Large intestine (tissue), 3 donors: ENCODE data around the gene NR4A2. TPM values are rescaled to one million over a fixed set of nuclear protein-coding genes. Genes with fewer than 3 reads are reported as not detected.

Experiments used
- DNase-seq, 2 donors: peaks; one replicate each; pipeline versions ENCODE4 v3.0.0 to v3.0.0-alpha.2; 2013
- H3K27ac ChIP-seq: one replicate; pipeline ENCODE4 v1.5.1; 2013; ENCODE audit warnings: low read length
- H3K27me3 ChIP-seq: 2 replicates; pipeline ENCODE4 v1.6.1; 2013; ENCODE audit warnings: low read length; ENCODE audit not compliant: control insufficient read depth, insufficient read depth
- H3K36me3 ChIP-seq: 2 replicates; pipeline ENCODE4 v1.6.1; 2013; ENCODE audit warnings: low read length; ENCODE audit not compliant: control insufficient read depth, insufficient read depth
- H3K4me1 ChIP-seq: one replicate; pipeline ENCODE4 v1.6.1; 2013; ENCODE audit warnings: low read length; ENCODE audit not compliant: control insufficient read depth, insufficient read depth
- H3K4me3 ChIP-seq: one replicate; pipeline ENCODE4 v1.5.1; 2013; ENCODE audit warnings: low read length
- H3K9me3 ChIP-seq: one replicate; pipeline ENCODE4 v1.6.1; 2013; ENCODE audit warnings: mild to moderate bottlenecking, low read depth, low read length, moderate library complexity; ENCODE audit not compliant: control insufficient read depth
- WGBS: methylation state at CpG from one replicate; pipeline ENCODE4 v1.1.5; 2013; ENCODE audit warnings: low lambda C conversion rate; ENCODE audit not compliant: insufficient coverage; 5-methylcytosine and 5-hydroxymethylcytosine counted together
- polyA plus RNA-seq: library from polyadenylated mRNA; unstranded; fragments of 120-200 nt; gene quantifications from one replicate; pipeline ENCODE4 v1.2.1, GENCODE V29; 2013

The NR4A2 gene
- polyA plus RNA-seq, 1 donor, result 3.4 TPM

- Histone ChIP-seq H3K27me3 (peaks cover 86% of the 10 kb centered on the region), H3K9me3 (peaks cover 3% of the 10 kb centered on the region), H3K27ac (no peak overlapping the region), H3K36me3 (no peaks in the 10 kb centered on the region), H3K4me1 (peaks cover 28% of the 10 kb centered on the region), H3K4me3 (no peak overlapping the region)
- WGBS, result no CpG with 5 or more reads among the region's 31 CpGs
- peak in 1 of 2 donors; percentile 57 for DNase-seq
Measured at GRCh38 chr2:156321243-156321904, 11.1 kb downstream of the NR4A2 start.

GRCh38 chr2:156320486-156321098 lies 11.9 kb downstream of the NR4A2 start:
- Histone ChIP-seq H3K36me3 (no peaks in the 10 kb centered on the region), H3K27me3 (peaks cover 79% of the 10 kb centered on the region), H3K4me1 (peaks cover 28% of the 10 kb centered on the region), H3K9me3 (peaks cover 3% of the 10 kb centered on the region), H3K27ac (no peak overlapping the region), H3K4me3 (peak overlapping the region; percentile 22)
- no peak for DNase-seq
- 10% methylated on average over 2 of the region's 31 CpGs for WGBS

- peak; percentile 62 to 85 for DNase-seq
- no peak overlapping the region for H3K27ac ChIP-seq
Measured at GRCh38 chr2:156319811-156320485, 12.6 kb downstream of the NR4A2 start.

GRCh38 chr2:156317631-156318030 lies 14.9 kb downstream of the NR4A2 start:
- Histone ChIP-seq H3K27me3 (peaks cover 66% of the 10 kb centered on the region), H3K4me1 (peaks cover 24% of the 10 kb centered on the region), H3K9me3 (peaks cover 1% of the 10 kb centered on the region), H3K36me3 (no peaks in the 10 kb centered on the region), H3K27ac (no peak overlapping the region), H3K4me3 (no peak overlapping the region)
- no peak for DNase-seq
- no CpG with 5 or more reads among the region's 3 CpGs for WGBS

More at GRCh38 chr2:156319811-156320485, 12.6 kb downstream of the NR4A2 start:
- Histone ChIP-seq H3K4me1 (peaks cover 28% of the 10 kb centered on the region), H3K36me3 (no peaks in the 10 kb centered on the region), H3K9me3 (peaks cover 3% of the 10 kb centered on the region), H3K4me3 (peak overlapping the region; percentile 22), H3K27me3 (peaks cover 74% of the 10 kb centered on the region)
- no CpG with 5 or more reads among the region's 47 CpGs for WGBS

GRCh38 chr2:156311976-156312375 lies 20.5 kb downstream of the NR4A2 start:
- DNase-seq, result no peak
- 86% methylated on average over 1 of the region's 2 CpGs for WGBS
- Histone ChIP-seq H3K27me3 (peaks cover 16% of the 10 kb centered on the region), H3K4me3 (no peak overlapping the region), H3K27ac (no peak overlapping the region), H3K9me3 (no peaks in the 10 kb centered on the region), H3K4me1 (no peaks in the 10 kb centered on the region), H3K36me3 (no peaks in the 10 kb centered on the region)

- H3K36me3 ChIP-seq, result no peaks in the 10 kb centered on the region
- H3K4me3 ChIP-seq, result no peak overlapping the region
- peaks cover 16% of the 10 kb centered on the region for H3K27me3 ChIP-seq
- no peaks in the 10 kb centered on the region for H3K9me3 ChIP-seq
- no peak overlapping the region for H3K27ac ChIP-seq
- no peaks in the 10 kb centered on the region for H3K4me1 ChIP-seq
- DNase-seq, result no peak
Measured at GRCh38 chr2:156310773-156311172, 21.7 kb downstream of the NR4A2 start.

GRCh38 chr2:156309917-156310316 lies 22.6 kb downstream of the NR4A2 start:
- 80% methylated on average over 1 of the region's 1 CpG for WGBS
- Histone ChIP-seq H3K4me1 (no peaks in the 10 kb centered on the region), H3K4me3 (no peak overlapping the region), H3K9me3 (no peaks in the 10 kb centered on the region), H3K27ac (no peak overlapping the region), H3K27me3 (peaks cover 13% of the 10 kb centered on the region), H3K36me3 (no peaks in the 10 kb centered on the region)
- no peak for DNase-seq

- DNase-seq, result no peak
- Histone ChIP-seq H3K9me3 (no peaks in the 10 kb centered on the region), H3K4me3 (no peak overlapping the region), H3K4me1 (no peaks in the 10 kb centered on the region), H3K36me3 (no peaks in the 10 kb centered on the region), H3K27ac (no peak overlapping the region), H3K27me3 (peaks cover 9% of the 10 kb centered on the region)
Measured at GRCh38 chr2:156309167-156309566, 23.4 kb downstream of the NR4A2 start.

GRCh38 chr2:156306821-156307220 lies 25.7 kb downstream of the NR4A2 start:
- no peak for DNase-seq
- no peaks in the 10 kb centered on the region for H3K4me1 ChIP-seq
- no peaks in the 10 kb centered on the region for H3K36me3 ChIP-seq
- no peak overlapping the region for H3K4me3 ChIP-seq
- no peaks in the 10 kb centered on the region for H3K27me3 ChIP-seq
- H3K27ac ChIP-seq, result no peak overlapping the region
- WGBS, result 100% methylated on average over 1 of the region's 1 CpG
- H3K9me3 ChIP-seq, result no peaks in the 10 kb centered on the region

GRCh38 chr2:156305121-156305520 lies 27.4 kb downstream of the NR4A2 start:
- Histone ChIP-seq H3K27ac (no peak overlapping the region), H3K9me3 (no peaks in the 10 kb centered on the region), H3K27me3 (no peaks in the 10 kb centered on the region), H3K36me3 (no peaks in the 10 kb centered on the region), H3K4me3 (no peak overlapping the region), H3K4me1 (no peaks in the 10 kb centered on the region)
- DNase-seq, result no peak
